ENCODE results near the gene OFD1. TPM values are rescaled to one million over a fixed set of nuclear protein-coding genes. Genes with fewer than 3 reads are reported as not detected.

Gene OFD1
- polyA plus RNA-seq (ENCODE audit: insufficient read length) = 62.9 TPM
- long read RNA-seq, donor 1, partial matches to known transcripts = 23 of 35 reads
- long read RNA-seq, donor 1, other reads (novel, unspliced or antisense) = 9 of 35 reads
- long read RNA-seq, donor 2, partial matches to known transcripts = 24 of 25 reads
- long read RNA-seq, donor 2, other reads (novel, unspliced or antisense) = 0 of 25 reads
- long read RNA-seq, donor 3, partial matches to known transcripts = 11 of 13 reads
- long read RNA-seq, donor 3, other reads (novel, unspliced or antisense) = 0 of 13 reads
- long read RNA-seq, donor 4, partial matches to known transcripts = 0 of 1 reads
- long read RNA-seq, donor 4, other reads (novel, unspliced or antisense) = 0 of 1 reads
- long read RNA-seq, donor 5, partial matches to known transcripts = 24 of 28 reads
- long read RNA-seq, donor 5, other reads (novel, unspliced or antisense) = 0 of 28 reads
- long read RNA-seq, donor 6, partial matches to known transcripts = 13 of 25 reads
- long read RNA-seq, donor 6, other reads (novel, unspliced or antisense) = 9 of 25 reads
- long read RNA-seq, donor 7, partial matches to known transcripts = 45 of 58 reads
- long read RNA-seq, donor 7, other reads (novel, unspliced or antisense) = 11 of 58 reads
- long read RNA-seq, donor 8, partial matches to known transcripts = 0 of 1 reads
- long read RNA-seq, donor 8, other reads (novel, unspliced or antisense) = 0 of 1 reads

DNA sequence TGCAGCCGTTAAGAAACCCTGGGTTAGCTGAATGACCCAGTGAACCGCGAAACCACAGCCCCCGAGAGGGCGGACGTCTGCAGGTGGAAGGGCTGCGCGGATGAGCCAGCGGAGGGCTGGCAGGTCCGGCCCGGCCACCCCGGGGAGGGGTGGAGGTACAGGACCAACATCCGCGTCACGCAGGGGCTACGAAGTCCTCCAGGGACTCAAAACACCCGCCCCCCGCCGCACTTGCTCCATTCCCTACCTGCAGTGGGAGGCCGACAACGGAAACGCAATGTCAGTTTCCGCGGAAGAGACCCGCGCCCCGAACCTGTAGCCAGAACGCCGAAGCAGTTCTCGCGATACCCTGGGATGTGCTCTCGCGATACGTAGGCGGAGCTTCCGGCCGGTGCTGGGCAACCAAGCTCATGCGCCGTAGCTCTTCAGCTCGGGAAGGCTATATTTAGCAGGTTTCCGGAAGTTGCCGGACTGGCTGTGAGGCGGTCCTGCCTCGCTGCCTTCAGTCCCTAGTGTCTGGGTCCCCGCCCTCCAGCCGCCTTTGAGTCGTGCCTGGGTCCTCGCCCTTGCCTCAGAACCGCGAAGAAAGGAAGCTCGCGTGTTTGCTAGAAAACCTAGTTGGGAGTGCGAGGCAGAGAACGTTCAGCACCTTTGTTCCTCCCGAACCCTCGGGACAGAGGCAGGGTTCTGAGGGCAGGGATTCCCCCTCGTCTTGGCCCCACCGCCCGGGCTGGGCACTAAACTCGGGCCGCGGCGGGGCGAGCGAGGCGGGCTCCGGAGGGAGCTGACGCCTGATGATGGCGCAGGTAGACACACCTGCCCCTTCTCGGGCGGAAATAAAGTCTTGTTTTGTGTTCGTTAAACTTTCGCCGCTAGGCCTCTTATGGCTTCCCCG lies at the start of gene OFD1, which contains the start of gene TRAPPC2:
Gene OFD1, plus strand, starts transcription at position 471 of the 895 bp plus-strand sequence. Its CDS starts 324 bp downstream, at position 795.
Gene TRAPPC2, minus strand, starts transcription at position 343 of the 895 bp plus-strand sequence. CDS start 14,657 bp downstream, outside the sequence.
- peak; percentile 96 for DNase-seq

DNA sequence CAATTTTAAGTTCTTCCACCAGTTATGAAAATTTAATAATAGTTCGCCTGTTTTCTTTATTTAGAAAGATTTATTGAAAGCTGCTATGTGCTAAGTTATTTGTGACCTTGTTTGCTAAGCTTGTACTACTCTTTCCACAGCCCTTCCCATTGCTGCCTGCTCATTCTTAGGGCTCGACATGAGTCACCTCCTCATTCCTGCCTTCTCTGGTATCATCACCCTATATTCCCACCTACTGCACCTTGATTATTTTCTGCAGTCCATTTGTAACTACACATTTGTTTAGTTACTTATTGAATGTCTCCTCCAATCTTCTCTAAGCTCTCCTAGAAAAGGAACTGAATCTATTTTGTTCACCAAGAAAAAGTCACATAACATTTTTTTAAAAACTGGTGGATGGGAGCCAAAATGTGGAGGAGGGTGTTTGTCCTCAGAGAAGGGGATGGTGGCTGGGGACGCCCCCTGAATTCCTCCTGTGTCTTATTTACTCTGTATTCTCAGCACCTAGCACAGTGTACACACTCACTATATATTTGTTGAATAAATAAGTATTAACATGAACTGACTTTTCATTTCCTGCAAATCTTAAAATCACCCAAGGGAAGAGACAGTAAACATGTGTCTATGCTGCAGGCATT lies 49.3 kb upstream of the OFD1 start:
- DNase-seq = no peak

- DNase-seq = no peak
Observed at GRCh38 chrX:13687203-13687602, 47.3 kb upstream of the OFD1 start.

GRCh38 chrX:13688384-13688957 lies 46.1 kb upstream of the OFD1 start:
- DNase-seq = no peak

GRCh38 chrX:13688958-13689740 lies 45.4 kb upstream of the OFD1 start, which contains the start of gene RAB9A:
Gene RAB9A, plus strand, starts transcription at chrX:13689128. Its CDS starts 19,619 bp downstream, at chrX:13708747.
- DNase-seq = peak; percentile 77

GRCh38 chrX:13689741-13690211 lies 44.8 kb upstream of the OFD1 start:
- DNase-seq = peak; percentile 33

DNA sequence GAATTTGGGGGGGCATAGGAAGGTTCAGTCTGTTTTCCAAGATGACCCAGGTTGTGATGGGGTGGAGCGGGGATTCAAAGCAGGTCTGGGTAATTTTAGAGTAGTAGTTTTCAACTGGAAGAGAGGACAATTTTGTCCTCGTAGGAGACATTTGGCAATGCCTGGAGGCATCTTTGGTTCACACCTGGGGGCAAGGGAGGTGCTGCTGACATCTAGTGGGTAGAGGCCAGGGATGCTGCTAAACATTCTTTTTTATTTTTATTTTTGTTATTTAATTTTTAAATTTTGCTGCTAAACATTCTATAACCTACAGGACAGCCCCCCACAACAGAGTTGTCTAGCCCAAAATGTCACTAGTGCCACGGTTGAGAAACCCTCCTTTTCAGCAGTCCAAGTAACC lies 43.7 kb upstream of the OFD1 start:
- DNase-seq = no peak

DNA sequence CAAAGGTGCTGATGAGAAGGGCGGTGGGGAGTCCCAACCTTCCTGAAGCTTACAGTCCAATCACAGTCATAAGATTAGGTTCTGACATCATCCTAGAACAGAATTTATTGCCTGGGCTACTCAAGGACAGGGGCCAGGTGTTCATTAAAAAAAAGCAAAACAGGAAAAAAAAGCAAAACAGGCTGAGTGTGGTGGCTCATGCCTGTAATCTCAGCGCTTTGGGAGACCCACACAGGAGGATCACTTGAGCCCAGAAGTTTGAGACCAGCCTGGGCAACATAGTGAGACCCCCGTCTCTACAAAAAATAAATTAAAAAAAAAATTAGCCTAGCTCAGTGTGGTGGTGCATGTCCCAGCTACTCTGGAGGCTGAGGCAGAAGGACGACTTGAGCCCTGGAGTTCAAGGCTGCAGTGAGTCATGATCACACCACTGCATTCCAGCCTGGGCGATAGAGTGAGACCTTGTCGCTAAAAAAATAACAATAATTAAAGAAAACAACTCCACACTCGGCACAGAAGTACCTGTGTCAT lies 42.6 kb upstream of the OFD1 start:
- no peak for DNase-seq

DNA sequence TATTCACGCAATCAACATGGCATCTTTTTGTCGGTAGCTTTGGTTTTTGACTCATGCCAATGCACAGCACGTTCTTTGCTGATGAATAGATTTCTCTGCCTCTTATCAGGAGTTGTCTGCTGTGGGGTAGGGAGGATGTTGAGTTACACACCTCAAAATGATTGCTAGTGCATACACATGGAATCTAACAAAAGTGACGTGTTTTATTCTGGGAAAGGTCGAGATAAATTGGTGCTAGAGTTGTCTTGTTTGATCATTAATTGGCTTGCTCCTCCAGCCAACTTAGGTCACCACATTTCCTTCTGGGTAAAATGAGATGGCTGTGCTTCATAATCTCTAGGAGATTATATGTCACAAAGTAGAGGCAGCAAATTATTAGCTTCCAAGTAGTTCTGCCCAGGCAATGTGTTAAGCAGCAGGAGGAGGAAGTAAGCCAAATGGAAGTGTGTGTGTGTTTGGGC lies 41.7 kb upstream of the OFD1 start:
- no peak for DNase-seq

DNA sequence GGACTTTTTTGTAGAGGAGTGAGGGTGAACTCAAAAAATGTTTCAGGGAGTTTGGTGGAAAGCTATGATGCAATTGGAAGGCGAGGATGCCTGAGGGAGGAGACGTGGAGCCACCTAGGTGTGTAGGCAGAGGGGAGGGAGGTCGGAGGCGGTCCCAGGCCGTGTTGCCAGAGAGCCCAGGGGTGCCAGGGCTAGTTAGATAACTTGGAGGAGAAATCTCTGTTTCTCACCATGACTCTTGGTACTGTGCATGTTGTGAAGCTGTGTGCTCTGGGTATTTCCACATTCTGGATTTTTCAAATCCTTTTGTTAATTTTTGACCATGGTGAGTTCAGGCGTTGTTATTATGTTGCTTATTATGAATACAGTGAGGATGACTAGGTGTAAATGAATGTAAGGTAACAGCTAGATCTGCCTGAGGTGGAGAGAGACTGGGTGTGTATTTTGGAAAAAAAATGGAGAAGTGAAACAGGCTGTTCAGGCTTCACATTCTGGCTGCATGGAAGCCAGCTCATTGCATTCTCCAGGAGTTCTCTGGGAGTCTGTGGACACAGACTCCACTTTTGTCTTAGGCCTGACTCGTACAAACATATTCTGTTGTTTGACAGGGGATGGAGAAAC lies 41.1 kb upstream of the OFD1 start:
- no peak for DNase-seq

DNA sequence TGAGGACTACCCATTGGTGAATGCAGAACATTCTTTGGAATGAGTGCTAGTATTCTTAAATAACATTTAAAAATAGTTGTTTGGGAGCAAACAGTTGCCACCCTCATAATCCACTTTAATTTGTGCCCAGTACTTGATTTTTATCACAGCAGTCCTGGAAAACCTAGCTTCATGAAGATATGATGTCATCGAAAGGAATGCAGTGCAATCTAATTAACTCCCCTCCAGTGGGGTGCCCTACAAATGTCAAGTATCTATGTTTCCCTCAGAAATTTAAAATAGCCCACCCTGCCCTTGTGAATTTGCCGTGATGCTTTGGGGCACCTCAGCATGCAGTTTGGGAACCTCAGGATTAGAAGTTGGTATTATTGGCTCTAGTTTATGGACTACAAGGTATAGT lies 40.2 kb upstream of the OFD1 start:
- no peak for DNase-seq

DNA sequence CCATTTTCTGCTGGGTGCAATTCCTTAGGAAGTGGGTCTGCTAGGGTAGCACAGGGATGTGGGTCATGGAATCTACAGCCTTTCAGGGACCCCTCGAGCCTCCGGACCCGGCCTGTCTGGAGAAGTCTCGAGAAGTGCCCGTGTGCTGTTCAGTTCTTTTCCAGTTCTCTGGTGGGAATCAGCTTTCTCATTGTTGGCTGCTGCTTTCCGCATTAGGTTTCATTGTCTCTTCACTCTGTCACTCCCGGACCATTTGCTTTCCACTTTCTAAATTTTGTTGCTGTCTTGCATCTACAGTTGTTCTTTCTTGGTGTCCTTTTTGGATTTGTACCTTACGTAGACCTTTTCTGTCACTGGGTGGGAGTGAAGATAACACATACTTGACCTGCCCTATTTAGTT lies 39.6 kb upstream of the OFD1 start:
- DNase-seq = no peak

- no peak for DNase-seq
Observed at GRCh38 chrX:13695601-13696115, 38.9 kb upstream of the OFD1 start.

GRCh38 chrX:13697455-13697854 lies 37.1 kb upstream of the OFD1 start:
- no peak for DNase-seq

- DNase-seq = no peak
Observed at GRCh38 chrX:13697976-13698375, 36.6 kb upstream of the OFD1 start.

- DNase-seq = no peak
Observed at GRCh38 chrX:13698432-13698831, 36.1 kb upstream of the OFD1 start.

GRCh38 chrX:13699183-13699826 lies 35.2 kb upstream of the OFD1 start:
- no peak for DNase-seq

GRCh38 chrX:13700380-13700779 lies 34.2 kb upstream of the OFD1 start:
- DNase-seq = no peak
